H4 (cell line): ENCODE results near the gene NCOA6. TPM values are rescaled to one million over a fixed set of nuclear protein-coding genes. Genes with fewer than 3 reads are reported as not detected.

Experiments used
- DNase-seq: peaks from one replicate; pipeline ENCODE4 v3.0.0-alpha.2; 2015; ENCODE audit warnings: low spot score
- total RNA-seq: library from RNA; depleted of rRNA; stranded (reverse); fragments of >200 nt; shearing (Covaris generic); gene quantifications from 2 replicates; pipeline ENCODE4 v1.2.3, GENCODE V29; 2014; rRNA removed

Gene NCOA6
- total RNA-seq, result 3.4 and 7.9 TPM in 2 replicates

GRCh38 chr20:34825530-34826362, at the start of gene NCOA6:
NCOA6 (minus strand) TSS chr20:34825651; CDS start chr20:34782355, 43,296 bp downstream.
- DNase-seq, result peak; percentile 49

GRCh38 chr20:34874094-34874654, 48.7 kb upstream of the NCOA6 start:
- peak; percentile 79 for DNase-seq

GRCh38 chr20:34873583-34874093, 48.2 kb upstream of the NCOA6 start:
- DNase-seq, result no peak

- DNase-seq, result peak; percentile 55
These were observed 47.3 kb upstream of the NCOA6 start, which contains the start of gene GGT7 for GRCh38 chr20:34872622-34873224. GGT7 (minus strand) TSS chr20:34872856; CDS start chr20:34872815, 41 bp downstream.

- no peak for DNase-seq
These were observed 46.6 kb upstream of the NCOA6 start for GRCh38 chr20:34871966-34872621.

- no peak for DNase-seq
These were observed 46.0 kb upstream of the NCOA6 start for GRCh38 chr20:34871320-34871926.

GRCh38 chr20:34864216-34864615, 38.8 kb upstream of the NCOA6 start:
- no peak for DNase-seq

GRCh38 chr20:34863421-34863965, 38.0 kb upstream of the NCOA6 start:
- DNase-seq, result no peak

- DNase-seq, result no peak
These were observed 37.3 kb upstream of the NCOA6 start for GRCh38 chr20:34862724-34863123.

GRCh38 chr20:34861386-34862084, 36.1 kb upstream of the NCOA6 start:
- no peak for DNase-seq

GRCh38 chr20:34859826-34860545, 34.5 kb upstream of the NCOA6 start:
- DNase-seq, result no peak

GRCh38 chr20:34859367-34859766, 33.9 kb upstream of the NCOA6 start:
- DNase-seq, result no peak

- no peak for DNase-seq
These were observed 26.8 kb upstream of the NCOA6 start for GRCh38 chr20:34852298-34852697.

- DNase-seq, result no peak
These were observed 25.5 kb upstream of the NCOA6 start for GRCh38 chr20:34850969-34851368.

GRCh38 chr20:34849778-34850177, 24.3 kb upstream of the NCOA6 start:
- no peak for DNase-seq

GRCh38 chr20:34848597-34848996, 23.1 kb upstream of the NCOA6 start:
- DNase-seq, result no peak

GRCh38 chr20:34843421-34843820, 18.0 kb upstream of the NCOA6 start:
- DNase-seq, result no peak

- DNase-seq, result no peak
These were observed 16.7 kb upstream of the NCOA6 start for GRCh38 chr20:34842143-34842542.

- peak; percentile 34 for DNase-seq
These were observed 9.0 kb upstream of the NCOA6 start for GRCh38 chr20:34834459-34834893.

GRCh38 chr20:34831936-34832335, 6.5 kb upstream of the NCOA6 start:
- no peak for DNase-seq
